Activated CD8-positive, alpha-beta memory T cell treated with anti-CD3 and anti-CD28 coated beads for 36 hours (primary cell): Measurements from ENCODE around the gene USF2. TPM values are rescaled to one million over a fixed set of nuclear protein-coding genes. Genes with fewer than 3 reads are reported as not detected.

ENCODE experiments used
- CTCF ChIA-PET: fragments of 350-600 bp; sonication (Branson Sonifier 250); formaldehyde crosslinking; loops from one replicate; lab custom pipeline; 2021; ENCODE audit warnings: antibody characterized with exemption; lab: Charles Lee
- POLR2A ChIA-PET: fragments of 350-600 bp; sonication (Branson Sonifier 250); formaldehyde crosslinking; loops from one replicate; lab custom pipeline; 2021; ENCODE audit warnings: antibody characterized with exemption; lab: Charles Lee
- total RNA-seq, 2 experiments: library from RNA; stranded (reverse); gene quantifications; one replicate each; pipeline ENCODE4 v1.2.3, GENCODE V29; 2021

The USF2 gene
- total RNA-seq, 2 experiments from 2014 or later = 106 to 112 TPM

- POLR2A ChIA-PET = no interaction called here
- CTCF ChIA-PET = no interaction called here
These were observed 24.6 kb downstream of the USF2 start for GRCh38 chr19:35293363-35293739.

GRCh38 chr19:35293808-35294207 lies 25.0 kb downstream of the USF2 start:
- POLR2A ChIA-PET = no interaction called here
- CTCF ChIA-PET = no interaction called here

GRCh38 chr19:35294328-35294727 lies 25.6 kb downstream of the USF2 start:
- CTCF ChIA-PET = no interaction called here
- POLR2A ChIA-PET = no interaction called here

- ChIA-PET CTCF (interaction anchor here (1.2 kb wide), 1 partner anchor 26 kb away, joined by 3 read pairs; the partner anchor contains the start of gene USF2), POLR2A (interaction anchor here (1.0 kb wide), 1 partner anchor 84 kb away, joined by 7 read pairs; no protein-coding TSS in a partner anchor)
These were observed 26.4 kb downstream of the USF2 start for GRCh38 chr19:35294859-35295791.

- POLR2A ChIA-PET = interaction anchor here (1.0 kb wide), 1 partner anchor 85 kb away, joined by 7 read pairs; no protein-coding TSS in a partner anchor
These were observed 27.2 kb downstream of the USF2 start for GRCh38 chr19:35295792-35296462.

GRCh38 chr19:35296644-35297514 lies 28.1 kb downstream of the USF2 start:
- ChIA-PET CTCF (no interaction called here), POLR2A (no interaction called here)

More at GRCh38 chr19:35295792-35296462, 27.2 kb downstream of the USF2 start:
- CTCF ChIA-PET = interaction anchor here (1.2 kb wide), 1 partner anchor 27 kb away, joined by 3 read pairs; the partner anchor contains the start of gene USF2

- CTCF ChIA-PET = no interaction called here
- POLR2A ChIA-PET = no interaction called here
These were observed 28.7 kb downstream of the USF2 start for GRCh38 chr19:35297515-35297848.

- ChIA-PET CTCF (no interaction called here), POLR2A (no interaction called here)
These were observed 29.2 kb downstream of the USF2 start for GRCh38 chr19:35297922-35298321.

GRCh38 chr19:35298561-35298972 lies 29.8 kb downstream of the USF2 start:
- ChIA-PET POLR2A (no interaction called here), CTCF (no interaction called here)

- ChIA-PET CTCF (no interaction called here), POLR2A (no interaction called here)
These were observed 31.0 kb downstream of the USF2 start for GRCh38 chr19:35299523-35300338.

GRCh38 chr19:35300339-35300649 lies 31.5 kb downstream of the USF2 start:
- CTCF ChIA-PET = no interaction called here
- POLR2A ChIA-PET = no interaction called here

- ChIA-PET POLR2A (no interaction called here), CTCF (interaction anchor here (0.6 kb wide), 1 partner anchor 54 kb away, joined by 3 read pairs; no protein-coding TSS in a partner anchor)
These were observed 33.2 kb downstream of the USF2 start for GRCh38 chr19:35301961-35302360.

- ChIA-PET CTCF (interaction anchor here (0.6 kb wide), 1 partner anchor 54 kb away, joined by 3 read pairs; no protein-coding TSS in a partner anchor), POLR2A (no interaction called here)
These were observed 33.7 kb downstream of the USF2 start for GRCh38 chr19:35302446-35302845.

GRCh38 chr19:35303357-35303915 lies 34.7 kb downstream of the USF2 start:
- CTCF ChIA-PET = interaction anchor here (0.5 kb wide), 1 partner anchor 110 kb away, joined by 3 read pairs; no protein-coding TSS in a partner anchor

GRCh38 chr19:35304036-35304435 lies 35.3 kb downstream of the USF2 start:
- CTCF ChIA-PET = no interaction called here
- POLR2A ChIA-PET = no interaction called here

More at GRCh38 chr19:35303357-35303915, 34.7 kb downstream of the USF2 start:
- POLR2A ChIA-PET = no interaction called here

GRCh38 chr19:35305181-35305580 lies 36.4 kb downstream of the USF2 start:
- POLR2A ChIA-PET = interaction anchor here (0.6 to 1.0 kb wide), 2 partner anchors 190 to 434 kb away, joined by 3 read pairs; no protein-coding TSS in a partner anchor
- CTCF ChIA-PET = interaction anchor here (0.6 kb wide), 1 partner anchor 1173 kb away, joined by 3 read pairs; no protein-coding TSS in a partner anchor

GRCh38 chr19:35306473-35307246 lies 37.9 kb downstream of the USF2 start:
- POLR2A ChIA-PET = no interaction called here
- CTCF ChIA-PET = no interaction called here
